GM19351 (cell line): ENCODE results near the gene KCTD19.

Experiments
- ATAC-seq: cut with Tn5 transposase; IDR thresholded peaks from one replicate; pipeline ENCODE4 v1.9.1; 2021; ENCODE audit warnings: mild to moderate bottlenecking, moderate library complexity; ENCODE audit not compliant: unreplicated experiment

Gene KCTD19

DNA sequence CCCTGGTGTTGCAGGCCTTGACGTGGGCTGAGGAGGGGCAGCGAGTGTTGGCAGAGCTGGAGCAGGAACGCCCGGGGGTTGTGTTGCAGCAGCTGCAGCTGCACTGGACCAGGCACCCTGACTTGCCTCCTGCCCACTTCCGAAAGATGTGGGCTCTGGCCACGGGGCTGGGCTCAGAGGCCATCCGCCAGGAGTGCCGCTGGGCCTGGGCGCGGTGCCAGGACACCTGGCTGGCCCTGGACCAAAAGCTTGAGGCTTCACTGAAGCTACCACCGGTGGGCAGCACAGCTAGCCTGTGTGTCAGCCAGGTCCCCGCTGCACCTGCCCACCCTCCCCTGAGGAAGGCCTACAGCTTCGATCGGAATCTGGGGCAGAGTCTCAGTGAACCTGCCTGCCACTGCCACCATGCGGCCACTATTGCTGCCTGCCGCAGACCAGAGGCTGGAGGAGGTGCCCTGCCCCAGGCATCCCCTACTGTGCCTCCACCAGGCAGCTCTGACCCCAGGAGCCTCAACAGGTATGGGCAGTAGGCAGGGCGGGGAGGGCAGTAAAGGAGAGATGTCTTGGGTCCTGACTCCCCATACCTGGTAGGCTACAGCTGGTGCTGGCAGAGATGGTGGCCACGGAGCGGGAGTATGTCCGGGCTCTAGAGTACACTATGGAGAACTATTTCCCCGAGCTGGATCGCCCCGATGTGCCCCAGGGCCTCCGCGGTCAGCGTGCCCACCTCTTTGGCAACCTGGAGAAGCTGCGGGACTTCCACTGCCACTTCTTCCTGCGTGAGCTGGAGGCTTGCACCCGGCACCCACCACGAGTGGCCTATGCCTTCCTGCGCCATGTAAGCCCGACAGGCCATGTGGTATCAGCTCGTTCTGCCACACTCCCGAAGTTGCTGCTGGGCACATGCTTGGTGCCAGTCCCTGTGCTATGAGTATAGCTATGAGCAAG lies 41.6 kb downstream of the KCTD19 start:
- ATAC-seq: no peak

DNA sequence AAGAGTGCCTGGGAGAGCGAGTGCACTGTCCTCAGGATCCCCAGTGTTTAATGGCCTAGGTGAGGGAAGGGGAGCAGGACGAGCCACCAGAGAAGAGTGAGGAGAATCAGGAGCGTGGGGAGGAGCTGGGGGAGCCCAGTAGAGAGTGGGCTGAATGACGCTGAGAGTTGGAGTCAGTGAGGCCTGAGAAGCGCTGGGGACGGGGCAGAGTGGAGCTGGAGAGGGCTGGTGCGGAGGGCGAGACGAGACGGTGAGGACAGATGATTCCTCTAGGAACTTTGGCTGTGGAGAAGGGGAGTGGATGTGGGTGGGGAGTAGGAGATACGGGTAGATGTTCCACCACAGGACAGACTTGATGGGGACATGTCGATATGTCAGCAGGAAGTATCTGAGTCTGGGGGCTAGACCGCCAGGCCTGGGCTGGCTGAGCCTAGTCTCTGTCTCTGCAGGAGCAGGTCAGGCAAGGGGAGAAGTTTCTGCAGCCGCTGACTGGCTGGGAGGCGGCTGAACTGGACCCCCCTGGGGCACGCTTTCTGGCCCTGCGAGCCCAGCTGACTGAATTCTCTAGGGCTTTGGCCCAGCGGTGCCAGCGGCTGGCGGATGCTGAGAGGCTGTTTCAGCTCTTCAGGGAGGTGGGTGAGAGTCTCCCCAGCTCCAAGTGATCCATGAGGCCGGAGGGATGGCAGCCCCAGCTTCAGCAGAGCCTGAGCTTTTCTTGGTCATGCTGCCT lies 42.5 kb downstream of the KCTD19 start:
- no peak for ATAC-seq

DNA sequence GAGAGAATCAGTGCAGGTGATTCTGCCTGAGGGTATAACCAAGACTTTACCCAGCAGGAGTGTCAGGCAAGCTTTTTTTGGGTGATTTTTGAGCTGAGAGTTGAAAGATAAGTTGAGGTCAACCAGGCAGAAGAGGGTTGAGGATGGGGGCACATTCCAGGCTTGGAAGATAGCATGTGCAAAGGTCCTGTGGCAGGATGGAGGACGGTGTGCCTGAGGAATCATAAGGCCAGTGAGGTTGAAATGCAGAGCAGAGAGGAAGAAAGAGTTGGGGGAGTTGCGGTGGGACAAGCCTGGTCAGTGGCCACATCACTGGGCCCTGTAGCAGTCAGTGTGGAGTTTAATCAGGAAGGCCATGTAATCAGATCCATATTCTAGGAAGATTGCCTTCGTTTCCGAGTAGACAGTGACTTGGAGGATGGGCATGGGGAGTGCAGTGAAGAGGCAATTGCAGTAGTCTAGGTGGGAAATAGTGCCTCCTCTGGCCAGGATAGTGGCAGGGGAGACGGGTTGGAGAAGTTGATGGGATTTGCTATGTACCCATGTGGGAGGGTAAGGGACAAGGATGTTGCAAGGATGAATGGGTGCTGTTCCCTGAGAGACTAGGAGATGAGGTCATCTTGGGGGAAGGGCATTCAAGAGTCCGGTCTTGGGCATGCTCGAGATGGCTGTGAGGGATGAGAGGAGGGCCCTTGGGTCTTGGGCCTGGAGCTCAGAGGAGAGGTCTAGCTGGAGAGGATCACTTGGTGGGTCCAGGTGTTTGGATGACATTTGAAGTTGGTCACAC lies 43.3 kb downstream of the KCTD19 start:
- no peak for ATAC-seq

DNA sequence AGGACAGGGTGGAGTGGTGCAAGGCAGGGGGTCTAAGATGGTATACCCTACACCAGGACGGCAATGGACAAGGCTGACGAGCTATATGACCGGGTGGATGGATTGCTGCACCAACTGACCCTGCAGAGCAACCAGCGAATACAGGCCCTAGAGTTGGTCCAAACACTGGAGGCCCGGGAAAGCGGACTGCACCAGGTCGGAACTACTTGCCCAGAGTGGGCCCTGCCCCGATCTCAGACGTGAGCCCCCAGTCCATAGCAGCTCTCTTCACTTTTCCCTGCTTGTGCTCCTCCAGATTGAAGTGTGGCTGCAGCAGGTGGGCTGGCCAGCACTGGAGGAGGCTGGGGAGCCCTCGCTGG lies 44.1 kb downstream of the KCTD19 start:
- ATAC-seq: no peak

DNA sequence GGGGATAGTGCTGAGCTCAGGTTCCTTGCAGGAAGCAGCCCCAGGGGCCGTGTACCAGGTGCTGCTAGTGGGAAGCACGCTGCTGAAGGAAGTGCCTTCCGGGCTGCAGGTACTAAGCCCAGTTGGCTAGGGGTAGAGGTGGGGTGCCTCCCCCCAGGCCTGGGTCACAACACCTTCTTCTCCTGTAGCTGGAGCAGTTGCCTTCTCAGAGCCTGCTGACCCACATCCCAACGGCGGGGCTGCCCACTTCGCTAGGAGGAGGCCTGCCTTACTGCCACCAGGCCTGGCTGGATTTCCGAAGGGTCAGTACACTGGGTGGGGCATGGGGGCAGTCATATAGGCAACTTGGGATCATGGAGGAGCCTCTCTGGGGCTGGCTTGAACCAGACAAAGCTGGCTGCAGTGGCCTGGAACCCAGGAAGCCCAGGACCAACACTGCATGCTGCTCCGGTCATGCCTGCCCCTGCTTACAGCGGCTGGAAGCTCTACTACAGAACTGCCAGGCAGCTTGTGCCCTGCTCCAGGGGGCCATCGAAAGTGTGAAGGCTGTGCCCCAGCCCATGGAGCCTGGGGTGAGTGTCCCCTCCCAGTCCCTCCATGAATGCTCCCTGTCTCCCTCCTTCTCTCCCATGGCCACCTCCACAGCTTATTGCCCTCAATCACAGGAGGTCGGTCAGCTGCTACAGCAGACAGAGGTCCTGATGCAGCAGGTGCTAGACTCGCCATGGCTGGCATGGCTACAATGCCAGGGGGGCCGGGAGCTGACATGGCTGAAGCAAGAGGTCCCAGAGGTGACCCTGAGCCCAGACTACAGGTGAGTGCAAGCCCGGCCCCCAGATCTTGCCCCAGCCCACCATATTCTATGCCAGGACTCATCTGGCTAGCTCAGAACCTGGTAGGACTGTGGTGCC lies 44.8 kb downstream of the KCTD19 start:
- ATAC-seq: no peak

DNA sequence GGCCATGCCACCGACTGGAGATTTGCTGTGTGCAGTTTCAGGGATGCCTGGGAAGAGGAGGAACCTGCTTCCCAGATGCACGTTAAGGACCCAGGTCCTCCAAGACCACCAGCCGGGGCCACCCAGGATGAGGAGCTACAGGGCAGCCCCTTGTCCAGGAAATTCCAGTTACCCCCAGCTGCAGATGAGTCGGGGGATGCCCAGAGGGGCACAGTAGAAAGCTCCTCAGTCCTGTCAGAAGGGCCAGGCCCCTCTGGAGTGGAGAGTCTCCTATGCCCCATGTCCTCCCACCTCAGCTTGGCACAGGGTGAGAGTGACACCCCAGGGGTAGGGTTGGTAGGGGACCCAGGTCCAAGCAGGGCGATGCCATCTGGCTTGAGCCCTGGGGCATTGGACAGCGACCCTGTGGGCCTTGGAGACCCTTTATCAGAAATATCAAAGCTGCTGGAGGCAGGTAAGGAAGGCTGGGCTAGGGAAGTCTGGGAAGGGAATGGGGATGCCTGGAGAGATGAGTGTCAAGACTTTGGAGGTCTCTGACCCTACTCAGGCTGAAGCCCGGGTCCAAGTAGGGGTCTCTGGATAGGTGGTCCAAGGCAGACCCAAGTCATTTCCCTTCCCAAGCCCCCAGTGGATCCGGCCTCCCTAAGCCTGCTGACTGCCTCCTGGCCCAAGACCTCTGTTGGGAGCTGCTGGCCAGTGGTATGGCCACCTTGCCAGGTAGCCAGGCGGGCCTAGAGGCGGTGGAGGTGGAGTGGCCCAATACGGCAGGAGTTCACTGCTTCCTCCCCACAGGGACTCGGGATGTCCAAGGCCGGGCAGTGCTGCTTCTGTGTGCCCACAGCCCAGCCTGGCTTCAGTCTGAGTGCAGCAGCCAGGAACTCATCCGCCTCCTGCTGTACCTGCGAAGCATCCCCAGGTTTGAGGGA lies 46.2 kb downstream of the KCTD19 start:
- ATAC-seq: no peak

DNA sequence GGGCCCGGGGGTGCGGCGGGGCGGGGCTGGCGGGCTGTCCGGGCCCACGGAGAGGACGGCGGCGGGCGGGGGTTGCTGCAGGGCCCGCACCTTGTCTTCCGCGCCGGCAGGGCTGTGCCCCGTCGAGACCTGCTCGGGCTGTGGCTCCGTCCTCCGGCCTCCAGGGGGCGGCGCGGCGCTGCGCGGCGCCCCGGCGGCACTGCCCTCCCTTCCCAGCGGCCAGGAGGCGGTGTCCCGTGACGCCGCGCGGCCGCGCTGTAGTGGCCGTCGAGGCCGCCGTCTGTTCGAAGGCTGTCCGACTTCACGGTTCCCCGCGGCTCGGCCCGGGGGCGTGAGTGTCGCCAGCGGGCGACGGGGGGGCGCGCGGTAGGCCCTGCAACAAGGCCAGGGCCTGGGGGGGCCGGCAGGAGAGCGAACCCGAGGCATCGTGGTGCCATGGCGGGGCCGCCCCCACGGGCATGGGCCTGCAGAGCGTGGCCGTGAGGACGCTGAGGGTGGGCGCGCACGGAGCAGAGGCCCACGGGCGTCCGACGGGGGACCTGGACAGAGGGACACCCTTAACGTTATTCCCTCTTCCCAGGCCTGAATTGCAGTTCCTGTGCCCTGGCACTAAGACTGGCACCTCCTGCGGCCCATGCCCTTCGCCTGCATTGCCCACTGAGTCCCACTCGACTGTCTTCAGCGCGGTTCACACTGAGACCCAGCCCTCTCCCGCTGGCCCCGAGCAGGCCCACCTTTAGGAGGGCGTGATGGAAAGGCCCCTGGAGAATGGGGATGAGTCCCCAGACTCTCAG lies 47.0 kb downstream of the KCTD19 start, which contains the start of gene PLEKHG4:
TSS of gene PLEKHG4 (plus strand) at position 237 of the 794 bp plus-strand sequence. CDS start at position 750, 513 bp downstream.
- peak; percentile 88 for ATAC-seq

DNA sequence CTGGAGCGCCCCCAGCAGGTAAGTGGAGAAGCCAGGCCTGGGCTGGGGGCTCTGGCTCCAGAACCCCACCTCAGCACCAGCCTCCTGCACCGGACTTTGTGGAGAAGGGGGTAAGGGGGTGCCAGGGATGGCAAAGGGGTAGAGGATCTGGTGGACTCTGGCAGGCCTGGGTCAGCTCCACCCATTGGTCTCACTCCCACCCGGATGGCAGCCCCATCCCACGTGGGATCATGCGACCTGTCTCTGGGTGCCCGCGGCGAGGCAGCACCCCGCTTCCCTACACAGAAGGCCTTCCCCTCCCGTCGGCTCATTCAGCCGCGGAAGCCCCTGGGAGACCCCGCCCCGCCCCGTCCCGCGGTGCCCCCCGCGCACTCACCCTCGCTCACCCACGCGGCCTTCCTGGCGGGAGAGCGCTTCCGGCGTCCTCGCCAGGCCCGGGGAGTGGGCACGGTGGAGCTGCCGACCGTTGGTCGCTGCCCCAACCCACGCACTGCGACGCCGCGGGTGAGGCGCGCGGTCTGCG lies 47.7 kb downstream of the KCTD19 start:
- ATAC-seq: peak; percentile 49

DNA sequence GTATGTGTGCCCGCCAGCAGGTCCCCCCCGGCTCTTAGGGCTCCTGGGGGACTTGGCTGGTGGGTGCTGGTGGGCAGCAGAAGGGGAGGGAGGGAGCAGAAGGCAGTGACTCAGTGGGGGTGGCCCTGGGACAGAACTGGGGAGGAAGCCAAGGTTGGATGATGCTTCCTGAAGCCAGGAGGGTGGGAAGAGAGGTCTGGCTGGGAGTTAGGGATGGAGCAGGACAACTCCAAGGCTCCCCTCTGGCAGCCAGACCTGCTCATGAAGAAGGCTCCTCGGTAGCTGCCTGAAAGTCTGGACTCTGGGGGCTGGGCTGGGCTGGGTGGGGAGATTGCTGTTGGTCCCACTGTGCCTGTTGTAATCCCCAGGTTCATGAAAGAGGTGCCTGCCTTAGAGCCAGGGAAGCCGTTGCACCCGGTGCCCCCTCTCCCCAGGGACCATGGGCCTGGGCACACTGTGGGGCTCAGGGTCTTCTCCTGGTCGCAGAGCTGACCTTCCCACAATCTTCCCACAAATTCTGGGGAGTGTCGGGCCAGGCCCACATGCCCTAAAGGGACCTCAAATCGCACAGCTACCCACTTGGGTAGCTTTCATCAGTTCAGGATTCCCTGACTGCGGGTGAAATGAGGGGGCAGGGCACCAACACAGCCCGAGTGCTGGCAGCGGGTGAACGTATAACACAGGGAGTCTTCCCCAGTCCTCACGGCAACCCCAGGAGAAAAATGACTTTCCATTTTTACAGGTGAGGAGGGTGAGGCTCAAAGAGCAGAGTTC lies 48.4 kb downstream of the KCTD19 start:
- peak; percentile 14 for ATAC-seq

DNA sequence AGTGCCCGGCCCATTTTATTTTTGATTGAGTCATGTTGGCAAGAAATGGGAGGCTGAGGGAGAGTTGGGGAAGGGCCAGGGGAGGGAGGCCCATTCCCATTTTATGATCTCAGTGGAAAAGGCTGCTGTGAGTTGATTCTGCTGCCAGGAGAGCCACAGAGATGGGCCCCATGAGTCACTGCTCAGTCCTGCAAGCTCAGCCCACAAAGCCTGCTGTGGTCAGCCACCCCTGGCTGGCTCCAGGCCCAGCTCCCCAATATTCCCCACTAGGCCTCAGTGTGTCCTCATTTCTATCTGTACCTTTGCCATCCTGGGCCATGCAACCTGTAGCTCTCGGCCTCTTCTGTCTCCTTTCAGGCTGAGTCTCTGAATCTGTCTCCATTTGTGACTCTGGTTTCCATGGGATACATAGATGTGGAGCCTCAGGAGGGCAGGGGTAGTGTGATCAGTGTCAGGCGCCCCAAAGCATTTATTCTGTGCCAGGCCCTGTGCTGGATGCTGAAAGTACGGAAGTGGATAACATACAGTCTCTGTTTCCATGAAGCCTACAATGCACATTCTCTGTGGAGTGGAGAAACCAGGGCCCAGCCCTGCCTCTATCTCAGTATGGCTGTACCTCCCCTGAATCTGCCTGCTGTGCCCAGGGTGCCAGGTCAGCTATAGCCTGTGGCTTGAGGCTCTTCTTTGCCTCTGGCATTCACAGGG lies 49.1 kb downstream of the KCTD19 start:
- no peak for ATAC-seq

DNA sequence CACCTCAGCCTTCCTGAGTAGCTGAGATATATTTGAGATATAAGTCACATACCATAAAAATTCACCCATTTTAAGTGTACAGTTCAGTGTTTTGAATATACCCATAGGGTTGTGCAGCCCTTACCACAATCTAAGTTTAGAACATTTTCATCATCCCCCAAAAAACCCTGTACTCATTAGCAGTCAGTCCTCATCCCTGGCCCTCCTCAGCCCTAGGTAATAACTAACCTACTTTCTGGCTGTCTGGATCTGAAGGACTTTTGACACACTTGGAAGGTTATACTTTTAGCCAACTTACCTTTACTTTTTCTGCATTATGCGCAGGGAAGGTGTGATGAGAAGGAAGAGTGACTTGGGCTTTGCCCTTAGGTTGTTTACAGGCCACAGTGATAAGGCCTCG lies 51.2 kb downstream of the KCTD19 start:
- no peak for ATAC-seq

DNA sequence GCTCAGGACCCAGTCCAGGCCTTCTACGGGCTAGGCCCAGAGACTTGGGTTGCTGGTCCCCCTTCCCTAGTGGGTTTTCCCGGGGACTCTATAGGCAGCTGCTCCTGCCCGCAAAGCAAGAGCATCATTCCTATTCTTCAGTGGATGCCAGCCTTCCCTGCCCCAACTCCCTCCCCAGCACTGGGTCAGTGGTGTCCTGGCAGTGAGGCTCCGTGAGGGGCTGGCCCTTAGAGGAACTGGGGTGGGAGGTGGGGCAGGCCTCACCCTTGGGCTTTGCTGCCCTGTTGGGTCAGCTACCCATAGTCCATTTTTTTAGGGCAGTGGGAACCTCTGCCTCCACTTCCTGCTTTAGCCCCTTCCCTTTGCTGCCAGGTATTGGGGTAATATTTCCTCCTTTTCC lies 55.1 kb downstream of the KCTD19 start:
- ATAC-seq: no peak

DNA sequence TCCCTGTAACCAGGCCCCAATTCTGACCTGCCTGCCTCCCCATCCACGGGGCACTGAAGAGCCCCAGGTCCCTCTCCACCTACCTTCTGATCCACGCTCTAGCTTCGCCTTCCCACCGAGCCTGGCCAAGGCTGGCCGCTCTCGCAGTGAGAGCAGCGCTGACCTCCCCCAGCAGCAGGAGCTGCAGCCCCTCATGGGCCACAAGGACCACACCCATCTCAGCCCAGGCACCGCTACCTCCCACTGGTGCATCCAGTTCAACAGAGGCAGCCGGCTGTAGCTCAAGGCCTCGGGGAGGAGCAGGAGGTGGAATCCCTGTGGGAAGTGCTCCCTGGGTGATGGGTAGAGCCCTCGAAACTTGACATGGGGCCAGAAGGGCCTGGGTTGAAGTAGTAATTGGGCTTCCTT lies 55.6 kb downstream of the KCTD19 start:
- no peak for ATAC-seq

DNA sequence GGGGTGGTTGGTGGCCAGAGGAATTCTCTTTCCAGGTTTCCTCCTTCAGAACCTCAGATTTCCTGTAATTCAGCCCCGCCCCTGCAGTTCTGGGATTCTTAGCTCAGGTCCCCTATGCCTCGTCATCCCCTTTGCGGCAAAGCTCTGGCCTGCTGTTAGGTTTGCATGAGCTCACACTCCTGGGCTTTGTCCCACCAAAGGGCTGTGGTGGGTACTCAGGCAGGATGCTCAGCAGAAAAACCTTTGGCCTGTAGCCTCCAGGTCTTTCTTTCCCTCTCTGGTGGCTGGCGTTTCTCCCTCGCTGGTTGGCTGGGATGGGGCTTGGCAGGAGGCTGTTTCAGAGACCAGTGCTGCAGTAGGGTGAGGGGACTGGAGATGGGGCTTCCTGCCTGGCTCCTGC lies 56.8 kb downstream of the KCTD19 start:
- ATAC-seq: no peak

DNA sequence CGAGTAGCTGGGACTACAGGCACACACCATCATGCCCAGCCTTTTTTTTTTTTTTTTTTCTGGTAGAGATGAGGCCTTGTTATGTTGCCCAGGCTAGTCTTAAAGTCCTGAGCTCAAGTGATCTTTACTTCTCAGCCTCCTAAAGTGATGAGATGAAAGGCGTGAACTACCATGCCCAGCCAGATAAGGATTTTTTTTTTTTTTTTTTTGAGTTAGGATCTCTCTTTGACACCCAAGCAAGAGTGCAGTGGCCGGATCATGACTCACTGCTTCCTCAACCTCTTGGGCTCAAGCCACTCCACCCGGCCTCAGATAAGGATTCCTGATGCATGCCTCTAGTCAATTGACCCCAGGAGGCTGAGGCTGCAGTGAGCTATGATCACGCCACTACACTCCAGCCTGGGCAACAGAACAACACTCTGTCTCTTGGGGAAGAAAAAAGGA lies 58.4 kb downstream of the KCTD19 start:
- ATAC-seq: no peak

DNA sequence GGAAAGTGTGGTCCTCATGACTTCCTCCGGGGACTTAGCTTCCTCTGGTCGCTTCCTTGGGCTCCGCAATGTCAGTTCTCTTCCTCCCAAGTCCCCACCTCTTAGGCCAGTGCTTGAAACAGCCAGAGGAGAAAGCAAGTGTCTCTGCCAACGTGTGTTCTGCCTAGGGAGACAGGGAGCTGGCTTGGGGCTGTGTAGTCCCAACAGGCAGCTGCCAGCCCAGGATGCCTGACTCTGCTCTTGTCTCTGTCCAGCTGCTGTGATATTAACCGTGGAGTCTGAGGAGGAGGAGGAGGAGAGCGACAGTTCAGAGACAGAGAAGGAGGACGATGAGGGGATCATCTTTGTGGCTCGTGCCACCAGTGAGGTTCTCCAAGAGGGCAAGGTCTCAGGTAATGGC lies 60.7 kb downstream of the KCTD19 start:
- no peak for ATAC-seq

DNA sequence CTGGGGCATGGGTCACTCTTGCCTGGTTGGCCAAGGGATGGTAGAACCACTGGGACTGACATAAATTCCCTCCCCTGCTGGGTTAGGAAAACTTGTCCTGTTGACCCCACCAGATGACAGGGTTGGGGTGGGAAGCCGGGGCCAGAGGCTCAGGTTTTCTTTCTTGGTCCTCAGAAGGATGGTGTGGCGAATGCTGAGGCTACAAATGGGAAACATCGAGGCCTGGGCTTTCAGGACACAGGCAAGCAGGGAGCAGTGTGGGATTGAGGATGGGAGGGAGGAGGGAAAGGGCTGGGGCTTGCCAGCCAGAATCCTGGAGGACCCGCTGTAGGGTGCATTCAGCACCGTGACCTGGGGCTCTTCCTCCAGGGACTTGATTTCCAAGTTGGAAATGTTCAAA lies 61.7 kb downstream of the KCTD19 start:
- no peak for ATAC-seq
